WTC11 (cell line): ENCODE measurements around the gene TMEM229B.

Experiments
- CREM ChIP-seq: sonication (generic); formaldehyde crosslinking; IDR thresholded peaks from 2 replicates; pipeline ENCODE4 v1.8.1; 2022; ENCODE audit warnings: mild to moderate bottlenecking, missing genetic modification reagents, moderate library complexity
- CTCF ChIP-seq: fragments of 200-600 bp; IDR thresholded peaks from 2 replicates; pipeline ENCODE4 v1.8.0; 2022; ENCODE audit warnings: antibody characterized with exemption
- FOXJ3 ChIP-seq: sonication (generic); formaldehyde crosslinking; IDR thresholded peaks from 2 replicates; pipeline ENCODE4 v1.9.0; 2021; ENCODE audit warnings: missing genetic modification reagents, mild to moderate bottlenecking, borderline replicate concordance
- FOXK1 ChIP-seq: sonication (generic); formaldehyde crosslinking; IDR thresholded peaks from 2 replicates; pipeline ENCODE4 v1.8.0; 2022; ENCODE audit warnings: mild to moderate bottlenecking, moderate library complexity, missing genetic modification reagents
- GABPB1 ChIP-seq: sonication (generic); formaldehyde crosslinking; IDR thresholded peaks from 2 replicates; pipeline ENCODE4 v1.8.1; 2023; ENCODE audit warnings: mild to moderate bottlenecking, missing genetic modification reagents
- JUN ChIP-seq: sonication (generic); formaldehyde crosslinking; IDR thresholded peaks from 2 replicates; pipeline ENCODE4 v1.8.0; 2023; ENCODE audit warnings: mild to moderate bottlenecking, missing genetic modification reagents
- MAX ChIP-seq: sonication (generic); formaldehyde crosslinking; IDR thresholded peaks from 2 replicates; pipeline ENCODE4 v1.8.0; 2022; ENCODE audit warnings: mild to moderate bottlenecking, missing genetic modification reagents
- NFE2L1 ChIP-seq: sonication (generic); formaldehyde crosslinking; IDR thresholded peaks from 2 replicates; pipeline ENCODE4 v1.8.1; 2023; ENCODE audit warnings: missing genetic modification reagents
- SOX15 ChIP-seq: fragments of 250-450 bp; sonication (Bioruptor Pico); IDR thresholded peaks from 2 replicates; pipeline ENCODE4 v1.9.0; 2021; ENCODE audit warnings: mild to moderate bottlenecking
- TCF7 ChIP-seq: sonication (generic); formaldehyde crosslinking; IDR thresholded peaks from 2 replicates; pipeline ENCODE4 v1.8.0; 2022; ENCODE audit warnings: mild to moderate bottlenecking, low read depth, missing genetic modification reagents, moderate library complexity
- USF1 ChIP-seq: sonication (generic); formaldehyde crosslinking; IDR thresholded peaks from 2 replicates; pipeline ENCODE4 v1.8.0; 2022; ENCODE audit warnings: mild to moderate bottlenecking, missing genetic modification reagents
- ZBTB43 ChIP-seq: sonication (generic); formaldehyde crosslinking; IDR thresholded peaks from 2 replicates; pipeline ENCODE4 v1.8.1; 2023; ENCODE audit warnings: mild to moderate bottlenecking, missing genetic modification reagents
- TF ChIP-seq, protein P1 (sequence below): sonication (generic); formaldehyde crosslinking; IDR thresholded peaks from 2 replicates; pipeline ENCODE4 v1.8.1; 2023; ENCODE audit warnings: mild to moderate bottlenecking, moderate library complexity, missing genetic modification reagents

GRCh38 chr14:67477926-67478799 is 10.4 kb downstream of the TMEM229B start:
- TF ChIP-seq CREM (CRISPR knock-in tag) (no peak), TCF7 (CRISPR knock-in tag) (no peak), CTCF (no peak), JUN (CRISPR knock-in tag) (no peak), NFE2L1 (CRISPR knock-in tag) (no peak), SOX15 (CRISPR knock-in tag) (no peak), ZBTB43 (CRISPR knock-in tag) (no peak), USF1 (no peak), GABPB1 (no peak), MAX (no peak), FOXJ3 (no peak), FOXK1 (no peak)
- TF ChIP-seq, protein P1, sequence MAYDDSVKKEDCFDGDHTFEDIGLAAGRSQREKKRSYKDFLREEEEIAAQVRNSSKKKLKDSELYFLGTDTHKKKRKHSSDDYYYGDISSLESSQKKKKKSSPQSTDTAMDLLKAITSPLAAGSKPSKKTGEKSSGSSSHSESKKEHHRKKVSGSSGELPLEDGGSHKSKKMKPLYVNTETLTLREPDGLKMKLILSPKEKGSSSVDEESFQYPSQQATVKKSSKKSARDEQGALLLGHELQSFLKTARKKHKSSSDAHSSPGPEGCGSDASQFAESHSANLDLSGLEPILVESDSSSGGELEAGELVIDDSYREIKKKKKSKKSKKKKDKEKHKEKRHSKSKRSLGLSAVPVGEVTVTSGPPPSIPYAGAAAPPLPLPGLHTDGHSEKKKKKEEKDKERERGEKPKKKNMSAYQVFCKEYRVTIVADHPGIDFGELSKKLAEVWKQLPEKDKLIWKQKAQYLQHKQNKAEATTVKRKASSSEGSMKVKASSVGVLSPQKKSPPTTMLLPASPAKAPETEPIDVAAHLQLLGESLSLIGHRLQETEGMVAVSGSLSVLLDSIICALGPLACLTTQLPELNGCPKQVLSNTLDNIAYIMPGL: no peak
